AG04450 (cell line): ENCODE measurements around the gene ADGB. TPM values are rescaled to one million over a fixed set of nuclear protein-coding genes. Genes with fewer than 3 reads are reported as not detected.
"Not testable (repeated sequence)": the region's sequence is repeated elsewhere in the genome, so short reads cannot be mapped to it uniquely, and the experiment has no call there.

Source experiments
- CTCF ChIA-PET: fragments of 300-600, 350-600 bp; formaldehyde crosslinking; extraction: SDS; loops from one replicate; lab custom pipeline; 2022; ENCODE audit warnings: antibody characterized with exemption, inconsistent platforms; lab: Charles Lee
- POLR2A ChIA-PET: fragments of 350-600 bp; formaldehyde crosslinking; extraction: SDS; loops from one replicate; lab custom pipeline; 2021; ENCODE audit warnings: antibody characterized with exemption, inconsistent platforms; lab: Yijun Ruan, JAX
- DNase-seq: peaks from one replicate; pipeline ENCODE4 v3.0.0-alpha.2; 2011; ENCODE audit warnings: low read depth, low spot score
- H3K27ac ChIP-seq: one replicate; pipeline ENCODE4 v1.5.1; 2012; ENCODE audit warnings: low read depth, low read length, control low read depth
- H3K27me3 ChIP-seq: one replicate; pipeline ENCODE4 v1.6.0; 2012; ENCODE audit warnings: low read length; ENCODE audit not compliant: control insufficient read depth, insufficient read depth
- H3K4me3 ChIP-seq: 2 replicates; pipeline ENCODE4 v1.5.1; 2011; ENCODE audit warnings: mild to moderate bottlenecking, low read depth, low read length, control low read depth
- H3K9me3 ChIP-seq: 2 replicates; pipeline ENCODE4 v1.5.1; 2012; ENCODE audit warnings: low read length; ENCODE audit not compliant: control insufficient read depth, insufficient read depth
- CTCF ChIP-seq: IDR thresholded peaks from 2 replicates; pipeline ENCODE4 v1.5.1; 2011; ENCODE audit warnings: low read depth, low read length, control low read depth, inconsistent platforms
- polyA plus RNA-seq: library from polyadenylated mRNA; depleted of rRNA; stranded (reverse); fragments of >200 nt; gene quantifications from 2 replicates; pipeline ENCODE4 v1.2.3, GENCODE V29; 2011

Gene ADGB
- polyA plus RNA-seq, 1 experiment = not detected

- Histone ChIP-seq H3K27ac (no peak overlapping the region), H3K27me3 (no peaks in the 10 kb centered on the region), H3K9me3 (no peaks in the 10 kb centered on the region; the same call in 1 of the 2 replicates), H3K4me3 (no peak overlapping the region)
- POLR2A ChIA-PET = no interaction called here
- TF ChIP-seq CTCF = no peak
- CTCF ChIA-PET = interaction anchor here (1.2 kb wide), 1 partner anchor 569 kb away, joined by 4 read pairs; no protein-coding TSS in a partner anchor
- DNase-seq = no peak
Observed at GRCh38 chr6:146813554-146813953, 214.8 kb downstream of the ADGB start.

GRCh38 chr6:146814148-146814750 is 215.5 kb downstream of the ADGB start:
- Histone ChIP-seq H3K4me3 (no peak overlapping the region), H3K27ac (no peak overlapping the region), H3K9me3 (no peaks in the 10 kb centered on the region; the same call in 1 of the 2 replicates), H3K27me3 (no peaks in the 10 kb centered on the region)
- no peak for DNase-seq
- POLR2A ChIA-PET = no interaction called here
- CTCF ChIA-PET = interaction anchor here (1.2 kb wide), 1 partner anchor 568 kb away, joined by 4 read pairs; no protein-coding TSS in a partner anchor
- TF ChIP-seq CTCF = no peak

GRCh38 chr6:146815511-146816462 is 217.0 kb downstream of the ADGB start:
- H3K27me3 ChIP-seq, H3K27ac ChIP-seq, DNase-seq, H3K9me3 ChIP-seq, POLR2A ChIA-PET, H3K4me3 ChIP-seq: not testable (repeated sequence)
- CTCF ChIA-PET = interaction anchor here (0.6 kb wide), 1 partner anchor 426 kb away, joined by 3 read pairs; no protein-coding TSS in a partner anchor

GRCh38 chr6:146819596-146820320 is 221.0 kb downstream of the ADGB start:
- no peak overlapping the region for H3K27ac ChIP-seq
- no peak overlapping the region for H3K4me3 ChIP-seq
- H3K27me3 ChIP-seq = no peaks in the 10 kb centered on the region
- no peak for TF ChIP-seq CTCF
- H3K9me3 ChIP-seq = no peaks in the 10 kb centered on the region; the same call in 1 of the 2 replicates
- ChIA-PET POLR2A (no interaction called here), CTCF (no interaction called here)
- DNase-seq = no peak

GRCh38 chr6:146827216-146827928 is 228.6 kb downstream of the ADGB start:
- no peak overlapping the region for H3K4me3 ChIP-seq
- ChIA-PET POLR2A (no interaction called here), CTCF (no interaction called here)
- H3K9me3 ChIP-seq = no peaks in the 10 kb centered on the region
- no peak for DNase-seq
- H3K27me3 ChIP-seq = no peaks in the 10 kb centered on the region
- no peak for TF ChIP-seq CTCF
- H3K27ac ChIP-seq = no peak overlapping the region
